Neutrophil (primary cell): ENCODE results near the gene NIT1.

Experiments
- H3K27ac ChIP-seq: fragments of 200-600 bp; sonication (generic); 2 replicates; pipeline ENCODE4 v1.5.1; 2016; ENCODE audit warnings: mild to moderate bottlenecking, moderate library complexity
- H3K27me3 ChIP-seq: fragments of 200-600 bp; sonication (generic); 2 replicates; pipeline ENCODE4 v1.6.0; 2016; ENCODE audit warnings: mild to moderate bottlenecking
- H3K36me3 ChIP-seq: fragments of 200-600 bp; sonication (generic); 2 replicates; pipeline ENCODE4 v1.5.1; 2017
- H3K4me1 ChIP-seq, 2 experiments: fragments of 200-600 bp in 1 of 2; sonication (generic) in 1 of 2; 1 replicate in 1 of 2; 2 replicates in 1 of 2; pipeline versions ENCODE4 v1.5.1 to v1.6.1; 2013 to 2016; ENCODE audit warnings: low read depth in 1 of 2, low read length in 1 of 2, mild to moderate bottlenecking in 1 of 2, moderate library complexity in 1 of 2; ENCODE audit not compliant: control insufficient read depth in 1 of 2, insufficient read depth in 1 of 2
- H3K4me3 ChIP-seq, 2 experiments: fragments of 200-600 bp in 1 of 2; sonication (generic) in 1 of 2; 1 replicate in 1 of 2; 2 replicates in 1 of 2; pipeline ENCODE4 v1.5.1; 2013 to 2016; ENCODE audit warnings: low read depth in 1 of 2, low read length in 1 of 2, mild to moderate bottlenecking in 1 of 2, moderate library complexity in 1 of 2
- H3K9me3 ChIP-seq: fragments of 200-600 bp; sonication (generic); 2 replicates; pipeline ENCODE4 v1.5.1; 2016
- TF ChIP-seq, protein P1 (sequence below): fragments of 200-600 bp; sonication (generic); IDR thresholded peaks from 2 replicates; pipeline ENCODE4 v1.5.1; 2016; ENCODE audit warnings: antibody characterized with exemption

NIT1 gene

GRCh38 chr1:161106431-161106830 is 11.5 kb upstream of the NIT1 start:
- no peaks in the 10 kb centered on the region for H3K27me3 ChIP-seq
- peaks cover 9% of the 10 kb centered on the region for H3K36me3 ChIP-seq

GRCh38 chr1:161111117-161111516 is 6.8 kb upstream of the NIT1 start:
- H3K4me3 ChIP-seq: no peak overlapping the region
- H3K36me3 ChIP-seq: no peaks in the 10 kb centered on the region
- TF ChIP-seq, protein P1, sequence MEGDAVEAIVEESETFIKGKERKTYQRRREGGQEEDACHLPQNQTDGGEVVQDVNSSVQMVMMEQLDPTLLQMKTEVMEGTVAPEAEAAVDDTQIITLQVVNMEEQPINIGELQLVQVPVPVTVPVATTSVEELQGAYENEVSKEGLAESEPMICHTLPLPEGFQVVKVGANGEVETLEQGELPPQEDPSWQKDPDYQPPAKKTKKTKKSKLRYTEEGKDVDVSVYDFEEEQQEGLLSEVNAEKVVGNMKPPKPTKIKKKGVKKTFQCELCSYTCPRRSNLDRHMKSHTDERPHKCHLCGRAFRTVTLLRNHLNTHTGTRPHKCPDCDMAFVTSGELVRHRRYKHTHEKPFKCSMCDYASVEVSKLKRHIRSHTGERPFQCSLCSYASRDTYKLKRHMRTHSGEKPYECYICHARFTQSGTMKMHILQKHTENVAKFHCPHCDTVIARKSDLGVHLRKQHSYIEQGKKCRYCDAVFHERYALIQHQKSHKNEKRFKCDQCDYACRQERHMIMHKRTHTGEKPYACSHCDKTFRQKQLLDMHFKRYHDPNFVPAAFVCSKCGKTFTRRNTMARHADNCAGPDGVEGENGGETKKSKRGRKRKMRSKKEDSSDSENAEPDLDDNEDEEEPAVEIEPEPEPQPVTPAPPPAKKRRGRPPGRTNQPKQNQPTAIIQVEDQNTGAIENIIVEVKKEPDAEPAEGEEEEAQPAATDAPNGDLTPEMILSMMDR: no peak
- H3K27ac ChIP-seq: no peak overlapping the region
- peaks cover 7 to 9% of the 10 kb centered on the region in 2 experiments for H3K4me1 ChIP-seq
- no peaks in the 10 kb centered on the region for H3K27me3 ChIP-seq
- H3K9me3 ChIP-seq: no peaks in the 10 kb centered on the region

More at GRCh38 chr1:161106431-161106830, 11.5 kb upstream of the NIT1 start:
- Histone ChIP-seq H3K27ac (no peak overlapping the region), H3K4me1 (peaks cover 1 to 3% of the 10 kb centered on the region in 2 experiments), H3K4me3 (no peak overlapping the region), H3K9me3 (no peaks in the 10 kb centered on the region)
- TF ChIP-seq, protein P1: no peak

DNA sequence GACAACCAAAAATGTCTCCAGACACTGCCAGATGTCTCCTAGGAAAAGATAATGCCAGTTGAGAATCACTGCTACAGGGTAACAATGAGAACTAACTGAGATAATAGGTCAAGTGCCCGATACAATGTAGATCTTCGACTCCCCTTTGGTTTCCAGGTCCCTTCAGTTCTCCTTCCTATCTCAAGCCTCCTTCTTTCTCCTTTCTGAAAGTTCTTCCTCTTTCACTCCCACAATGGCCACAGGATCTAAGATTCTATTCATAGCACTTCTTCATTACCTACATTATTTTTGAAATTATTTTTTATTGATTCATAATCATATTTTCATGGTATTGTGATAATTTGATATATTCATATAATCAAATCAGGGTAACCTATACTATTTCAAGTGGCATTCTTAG is 6.4 kb upstream of the NIT1 start:
- Histone ChIP-seq H3K27me3 (no peaks in the 10 kb centered on the region), H3K9me3 (no peaks in the 10 kb centered on the region), H3K27ac (no peak overlapping the region), H3K4me3 (no peak overlapping the region), H3K36me3 (no peaks in the 10 kb centered on the region), H3K4me1 (peaks cover 10 to 13% of the 10 kb centered on the region in 2 experiments)
- TF ChIP-seq, protein P1: no peak

DNA sequence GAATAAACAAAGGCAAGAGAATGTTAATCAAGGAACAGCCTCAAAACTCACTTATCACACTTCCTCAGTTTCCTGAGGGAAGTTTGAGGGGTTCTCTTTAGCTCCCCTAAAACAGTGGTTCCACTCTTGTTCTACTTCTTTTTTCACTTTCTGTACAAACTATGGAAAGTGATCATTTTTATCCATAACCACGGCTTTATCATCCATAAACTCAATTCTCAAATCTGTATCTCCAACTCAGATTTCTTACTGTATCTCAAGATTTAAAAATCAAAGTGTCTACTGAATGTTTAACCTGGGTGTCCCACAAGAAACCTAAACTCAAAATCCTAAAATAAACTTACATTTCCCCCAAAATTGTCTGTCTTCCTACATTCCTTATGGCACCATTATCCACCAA is 4.0 kb upstream of the NIT1 start:
- Histone ChIP-seq H3K4me1 (peaks cover 29 to 32% of the 10 kb centered on the region in 2 experiments), H3K27ac (no peak overlapping the region), H3K9me3 (no peaks in the 10 kb centered on the region), H3K27me3 (no peaks in the 10 kb centered on the region), H3K4me3 (no peak overlapping the region), H3K36me3 (no peaks in the 10 kb centered on the region)
- TF ChIP-seq, protein P1: no peak

- H3K27me3 ChIP-seq: no peaks in the 10 kb centered on the region
- H3K36me3 ChIP-seq: peaks cover 6% of the 10 kb centered on the region
- TF ChIP-seq, protein P1: no peak
- no peak overlapping the region for H3K4me3 ChIP-seq
- no peak overlapping the region for H3K27ac ChIP-seq
- peaks cover 36 to 38% of the 10 kb centered on the region in 2 experiments for H3K4me1 ChIP-seq
- H3K9me3 ChIP-seq: no peaks in the 10 kb centered on the region
Observed at GRCh38 chr1:161114556-161114955, 3.3 kb upstream of the NIT1 start.
